Fibroblast of lung (primary cell): Measurements from ENCODE around the gene PHIP.

Experiments
- CTCF ChIP-seq, 2 donors: IDR thresholded peaks in 1 of 2; conservative IDR thresholded peaks in 1 of 2; 1 replicate in 1 of 2; 2 replicates in 1 of 2; pipeline ENCODE4 v1.5.1; 2011 to 2012; ENCODE audit warnings: low read length in 2 of 2, control low read depth in 1 of 2, inconsistent platforms in 1 of 2, low read depth in 1 of 2, mild to moderate bottlenecking in 1 of 2
- EZH2 ChIP-seq: IDR thresholded peaks from 2 replicates; pipeline ENCODE4 v1.5.1; 2012; ENCODE audit warnings: low read length, control low read depth, mild to moderate bottlenecking; ENCODE audit errors: missing control alignments

GRCh38 chr6:79028641-79029314 lies 49.3 kb downstream of the PHIP start:
- TF ChIP-seq CTCF (conservative IDR thresholded peaks at IDR 0.05 in 1 of 2, IDR thresholded peaks at IDR 0.05 in 1 of 2; ENCODE audit: low read depth in 1 of 2, low read length in 2 of 2), result no peak
- TF ChIP-seq EZH2, result no peak
